ENCODE data around the gene SUGCT. TPM values are rescaled to one million over a fixed set of nuclear protein-coding genes. Genes with fewer than 3 reads are reported as not detected.
"Not testable (repeated sequence)": the region's sequence is repeated elsewhere in the genome, so short reads cannot be mapped to it uniquely, and the experiment has no call there.

The SUGCT gene
- total RNA-seq, 4 donors from 2014 or later: 1.1 to 3.6 (median 2.6) TPM

DNA sequence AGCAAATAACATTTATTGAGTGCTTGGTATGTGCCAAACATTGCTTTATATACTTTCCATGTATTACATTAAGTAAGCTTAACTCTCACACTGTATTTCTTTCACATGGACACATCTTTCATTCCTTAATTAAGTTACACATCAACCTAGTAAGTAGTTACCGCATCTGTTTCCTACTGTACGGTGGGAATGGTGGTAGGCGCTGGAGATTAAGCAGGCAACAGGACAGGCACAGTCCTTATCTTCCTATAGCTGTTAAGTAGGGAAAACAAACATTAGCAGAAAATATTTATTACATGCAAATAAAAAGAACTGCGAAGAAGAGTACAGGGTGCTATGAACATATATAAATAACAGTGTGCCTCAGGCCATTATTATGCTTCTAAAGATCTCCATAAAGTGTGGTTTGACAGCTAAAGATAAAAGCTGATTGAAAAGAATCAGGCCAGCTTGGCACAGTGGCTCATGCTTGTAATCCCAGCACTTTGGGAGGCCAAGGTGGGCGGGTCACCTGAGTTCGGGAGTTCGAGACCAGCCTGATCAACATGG, 105.0 kb downstream of the SUGCT start:
- DNase-seq (ENCODE audit: low spot score) (no peak), ATAC-seq (ENCODE audit: low FRiP score) (no peak)
- TF ChIP-seq, protein P1, sequence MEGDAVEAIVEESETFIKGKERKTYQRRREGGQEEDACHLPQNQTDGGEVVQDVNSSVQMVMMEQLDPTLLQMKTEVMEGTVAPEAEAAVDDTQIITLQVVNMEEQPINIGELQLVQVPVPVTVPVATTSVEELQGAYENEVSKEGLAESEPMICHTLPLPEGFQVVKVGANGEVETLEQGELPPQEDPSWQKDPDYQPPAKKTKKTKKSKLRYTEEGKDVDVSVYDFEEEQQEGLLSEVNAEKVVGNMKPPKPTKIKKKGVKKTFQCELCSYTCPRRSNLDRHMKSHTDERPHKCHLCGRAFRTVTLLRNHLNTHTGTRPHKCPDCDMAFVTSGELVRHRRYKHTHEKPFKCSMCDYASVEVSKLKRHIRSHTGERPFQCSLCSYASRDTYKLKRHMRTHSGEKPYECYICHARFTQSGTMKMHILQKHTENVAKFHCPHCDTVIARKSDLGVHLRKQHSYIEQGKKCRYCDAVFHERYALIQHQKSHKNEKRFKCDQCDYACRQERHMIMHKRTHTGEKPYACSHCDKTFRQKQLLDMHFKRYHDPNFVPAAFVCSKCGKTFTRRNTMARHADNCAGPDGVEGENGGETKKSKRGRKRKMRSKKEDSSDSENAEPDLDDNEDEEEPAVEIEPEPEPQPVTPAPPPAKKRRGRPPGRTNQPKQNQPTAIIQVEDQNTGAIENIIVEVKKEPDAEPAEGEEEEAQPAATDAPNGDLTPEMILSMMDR (IDR thresholded peaks at IDR 0.05): no peak

DNA sequence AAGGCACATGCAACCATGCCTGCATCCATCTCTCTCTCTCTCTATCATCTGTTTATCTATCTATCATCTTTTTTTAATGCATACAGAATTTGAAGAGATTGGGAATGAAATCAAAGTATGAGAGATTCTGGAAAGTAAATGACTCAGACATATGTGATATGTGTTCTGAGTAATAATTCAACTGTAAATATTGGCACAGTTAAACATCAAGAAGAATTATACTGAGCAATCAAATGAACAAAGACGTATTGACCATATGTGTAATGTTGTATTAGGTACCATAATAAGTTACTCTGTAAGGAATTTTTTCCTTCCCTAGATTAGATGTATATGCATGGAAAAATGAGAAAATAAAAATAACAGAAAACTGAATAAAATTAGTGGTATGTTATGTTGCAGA, 108.3 kb downstream of the SUGCT start:
- TF ChIP-seq, protein P1 (IDR thresholded peaks at IDR 0.05): no peak
- ATAC-seq (ENCODE audit: low FRiP score) (no peak), DNase-seq (ENCODE audit: low spot score) (no peak)

DNA sequence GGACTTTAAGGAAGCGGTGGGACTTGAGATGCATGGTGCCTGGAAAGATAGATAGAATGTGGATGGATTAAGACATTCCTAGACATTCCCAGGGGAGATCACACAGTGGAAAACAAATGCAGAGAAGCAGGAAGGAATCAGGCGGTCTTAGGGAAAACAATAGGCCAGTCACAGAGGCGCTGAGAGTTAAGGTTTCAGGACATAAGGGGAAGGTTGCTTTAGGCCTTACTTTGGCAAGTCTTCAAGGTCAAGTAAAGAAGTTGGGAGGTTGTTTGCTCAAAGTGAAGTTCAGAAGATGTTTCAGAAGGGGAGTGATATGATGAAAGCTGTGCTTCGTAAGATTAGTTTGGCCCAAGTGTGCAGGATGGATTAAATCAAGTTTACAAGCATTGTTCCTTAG, 109.4 kb downstream of the SUGCT start:
- TF ChIP-seq, protein P1 (IDR thresholded peaks at IDR 0.05): no peak
- ATAC-seq (ENCODE audit: low FRiP score): no peak
- no peak for DNase-seq (ENCODE audit: low spot score)

DNA sequence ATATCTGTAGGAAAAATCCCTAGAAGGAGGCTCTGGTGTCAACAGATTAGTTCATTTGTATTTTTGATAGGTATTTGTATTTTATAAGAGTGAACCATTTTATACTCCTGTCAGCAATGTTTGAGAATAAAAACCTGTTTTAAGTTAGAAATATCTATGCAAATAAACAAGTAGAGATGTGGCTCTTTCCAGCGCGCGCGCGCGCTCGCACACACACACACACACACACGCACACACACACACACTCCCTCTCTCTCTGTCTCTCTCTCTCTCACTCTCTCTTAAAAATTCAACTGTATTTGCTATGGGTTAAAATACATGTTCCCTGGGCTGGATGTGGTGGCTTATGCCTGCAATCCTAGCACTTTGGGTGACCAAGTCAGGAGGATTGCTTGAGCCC, 113.9 kb downstream of the SUGCT start:
- DNase-seq (ENCODE audit: low spot score) (no peak), ATAC-seq (ENCODE audit: low FRiP score) (no peak)
- TF ChIP-seq, protein P1 (IDR thresholded peaks at IDR 0.05): no peak

DNA sequence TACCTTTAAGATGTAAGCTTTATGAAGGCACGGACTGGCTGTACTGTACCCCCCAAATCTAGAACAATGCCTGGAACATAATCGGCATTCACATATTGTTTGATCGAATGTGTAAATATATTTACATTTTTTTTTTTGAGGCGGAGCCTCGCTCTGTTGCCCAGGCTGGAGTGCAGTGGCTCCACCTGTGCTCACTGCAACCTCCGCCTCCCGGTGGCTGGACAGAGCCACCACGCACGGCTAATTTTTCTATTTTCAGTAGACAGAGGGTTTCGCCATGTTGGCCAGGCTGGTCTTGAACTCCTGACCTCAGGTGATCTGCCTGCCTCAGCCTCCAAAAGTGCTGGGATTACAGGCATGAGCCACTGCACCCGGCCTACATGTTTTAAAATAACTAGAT, 118.6 kb downstream of the SUGCT start:
- DNase-seq (ENCODE audit: low spot score); ATAC-seq (ENCODE audit: low FRiP score): not testable (repeated sequence)

DNA sequence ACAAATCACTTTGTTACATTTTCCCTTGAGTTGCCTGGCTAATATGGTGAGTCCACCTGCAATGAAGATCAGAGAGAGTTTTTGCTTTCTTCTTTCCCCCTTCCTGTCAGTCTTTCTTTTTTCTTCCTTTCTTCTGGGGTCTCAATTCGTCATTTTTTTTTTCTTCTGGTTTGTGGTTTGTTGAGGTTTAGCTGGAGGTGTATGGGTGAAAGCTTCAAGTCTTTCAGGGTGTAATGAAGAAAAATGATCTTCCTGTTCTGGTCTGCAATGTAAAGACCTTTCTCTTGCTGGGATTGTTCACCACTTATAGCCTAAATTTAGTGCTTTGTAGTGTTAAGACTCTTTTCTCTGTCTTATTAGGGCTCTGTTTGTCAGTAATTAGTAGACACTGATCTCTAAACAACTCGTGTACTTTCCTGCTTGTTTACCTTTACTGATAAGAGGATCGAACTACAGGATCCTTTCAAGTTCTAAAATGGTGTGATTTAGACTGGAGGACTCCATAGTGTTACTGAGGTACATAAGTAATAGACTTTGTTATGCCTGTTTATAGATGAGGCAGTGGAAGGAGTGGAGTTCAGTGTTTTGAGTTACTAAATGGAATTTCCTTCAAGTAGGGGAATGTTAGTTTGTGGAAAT, 129.1 kb downstream of the SUGCT start:
- DNase-seq (ENCODE audit: low spot score) (no peak), ATAC-seq (ENCODE audit: low FRiP score) (no peak)
- TF ChIP-seq, protein P1 (IDR thresholded peaks at IDR 0.05): no peak

DNA sequence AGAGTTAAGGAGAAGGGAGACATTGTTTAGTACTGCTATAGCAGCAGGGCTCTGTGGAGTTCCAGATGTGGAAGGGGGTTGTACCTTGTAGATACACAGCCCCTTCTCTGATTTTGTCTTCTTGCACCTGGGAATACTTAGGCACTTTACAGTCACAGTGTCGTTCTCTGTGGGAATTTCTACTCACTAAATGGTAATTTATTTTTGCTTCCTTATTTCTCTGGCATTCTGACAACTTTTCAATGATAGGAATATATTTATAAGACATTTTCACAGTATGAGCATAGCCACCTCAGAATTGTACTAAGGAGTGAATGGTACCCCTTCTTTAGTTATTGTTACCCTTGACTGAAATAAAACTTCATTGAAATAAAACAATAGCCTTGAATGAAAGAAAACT, 132.8 kb downstream of the SUGCT start:
- ATAC-seq (ENCODE audit: low FRiP score): no peak
- TF ChIP-seq, protein P1 (IDR thresholded peaks at IDR 0.05): no peak
- no peak for DNase-seq (ENCODE audit: low spot score)

DNA sequence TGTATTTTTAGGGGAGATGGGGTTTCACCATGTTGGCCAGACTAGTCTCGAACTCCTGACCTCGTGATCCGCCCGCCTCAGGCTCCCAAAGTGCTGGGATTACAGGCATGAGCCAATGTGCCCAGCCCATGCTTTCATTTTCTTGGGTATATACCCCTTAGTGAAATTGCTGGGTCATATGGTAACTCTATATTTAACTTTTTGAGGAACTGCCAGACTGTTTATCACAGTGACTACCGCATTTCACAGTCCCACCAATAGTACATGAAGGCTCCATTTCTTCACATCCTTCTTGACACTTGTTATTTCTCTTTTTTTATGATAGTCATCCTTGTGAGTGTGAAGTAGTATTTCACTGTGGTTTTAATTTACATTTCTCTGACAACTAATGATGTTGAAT, 134.0 kb downstream of the SUGCT start:
- DNase-seq (ENCODE audit: low spot score); ATAC-seq (ENCODE audit: low FRiP score): not testable (repeated sequence)
